GM19468 (cell line): Measurements from ENCODE around the gene ZKSCAN1.
"Not testable (repeated sequence)": the region's sequence is repeated elsewhere in the genome, so short reads cannot be mapped to it uniquely, and the experiment has no call there.

Experiments
- ATAC-seq: cut with Tn5 transposase; IDR thresholded peaks from one replicate; pipeline ENCODE4 v1.9.1; 2021; ENCODE audit warnings: mild to moderate bottlenecking, moderate library complexity, moderate number of reproducible peaks; ENCODE audit not compliant: unreplicated experiment; ENCODE audit errors: extremely low read depth

The ZKSCAN1 gene

GRCh38 chr7:99997545-99998137 is 17.8 kb upstream of the ZKSCAN1 start:
- no peak for ATAC-seq

GRCh38 chr7:100000239-100000638 is 15.2 kb upstream of the ZKSCAN1 start:
- ATAC-seq: no peak

GRCh38 chr7:100003711-100004661 is 11.4 kb upstream of the ZKSCAN1 start:
- no peak for ATAC-seq

GRCh38 chr7:100007887-100008286 is 7.5 kb upstream of the ZKSCAN1 start:
- no peak for ATAC-seq

GRCh38 chr7:100008525-100008924 is 6.9 kb upstream of the ZKSCAN1 start:
- ATAC-seq: no peak

- not testable (repeated sequence) for ATAC-seq
Observed at GRCh38 chr7:100009952-100010351, 5.4 kb upstream of the ZKSCAN1 start.

- no peak for ATAC-seq
Observed at GRCh38 chr7:100010901-100011300, 4.5 kb upstream of the ZKSCAN1 start.

GRCh38 chr7:100011516-100011915 is 3.9 kb upstream of the ZKSCAN1 start:
- ATAC-seq: no peak

GRCh38 chr7:100012385-100013327 is 2.7 kb upstream of the ZKSCAN1 start:
- ATAC-seq: not testable (repeated sequence)

GRCh38 chr7:100013328-100013676 is 2.1 kb upstream of the ZKSCAN1 start:
- ATAC-seq: no peak

- no peak for ATAC-seq
Observed at GRCh38 chr7:100016215-100016901, 962 bp downstream of the ZKSCAN1 start.

- ATAC-seq: no peak
Observed at GRCh38 chr7:100017300-100017699, 1.9 kb downstream of the ZKSCAN1 start.

- no peak for ATAC-seq
Observed at GRCh38 chr7:100017875-100018274, 2.5 kb downstream of the ZKSCAN1 start.

GRCh38 chr7:100019908-100020307 is 4.5 kb downstream of the ZKSCAN1 start:
- ATAC-seq: no peak

GRCh38 chr7:100021297-100021696 is 5.9 kb downstream of the ZKSCAN1 start:
- no peak for ATAC-seq

GRCh38 chr7:100022621-100023020 is 7.2 kb downstream of the ZKSCAN1 start:
- no peak for ATAC-seq

GRCh38 chr7:100023526-100023925 is 8.1 kb downstream of the ZKSCAN1 start:
- no peak for ATAC-seq

- ATAC-seq: no peak
Observed at GRCh38 chr7:100024020-100024619, 8.7 kb downstream of the ZKSCAN1 start.

GRCh38 chr7:100027197-100027596 is 11.8 kb downstream of the ZKSCAN1 start:
- ATAC-seq: no peak

GRCh38 chr7:100029596-100029995 is 14.2 kb downstream of the ZKSCAN1 start:
- no peak for ATAC-seq
